Parathyroid adenoma (tissue), 2 donors: ENCODE results near the gene PARD3B.

Experiments
- H2AFZ ChIP-seq: fragments of 300-600 bp; sonication (generic); one replicate; pipeline ENCODE4 v1.7.0; 2017; ENCODE audit warnings: antibody characterized with exemption, mild to moderate bottlenecking
- H3K27ac ChIP-seq: fragments of 300-600 bp; sonication (generic); one replicate; pipeline ENCODE4 v1.7.0; 2017
- H3K27me3 ChIP-seq: fragments of 300-600 bp; sonication (generic); one replicate; pipeline ENCODE4 v1.7.0; 2017; ENCODE audit warnings: low read length; ENCODE audit not compliant: control insufficient read depth, insufficient read depth
- H3K36me3 ChIP-seq: fragments of 300-600 bp; sonication (generic); one replicate; pipeline ENCODE4 v1.7.0; 2017; ENCODE audit warnings: low read length; ENCODE audit not compliant: control insufficient read depth, insufficient read depth
- H3K4me1 ChIP-seq: fragments of 300-600 bp; sonication (generic); one replicate; pipeline ENCODE4 v1.7.0; 2017; ENCODE audit warnings: control low read depth
- H3K4me2 ChIP-seq: fragments of 300-600 bp; sonication (generic); one replicate; pipeline ENCODE4 v1.7.0; 2017; ENCODE audit warnings: low read length
- H3K4me3 ChIP-seq: fragments of 300-600 bp; sonication (generic); one replicate; pipeline ENCODE4 v1.7.0; 2017; ENCODE audit warnings: low read depth, low read length
- H3K79me2 ChIP-seq: fragments of 300-600 bp; sonication (generic); one replicate; pipeline ENCODE4 v1.7.0; 2017; ENCODE audit warnings: control low read depth
- H3K9ac ChIP-seq: fragments of 300-600 bp; sonication (generic); one replicate; pipeline ENCODE4 v1.7.0; 2017; ENCODE audit warnings: mild to moderate bottlenecking
- H3K9me3 ChIP-seq: fragments of 300-600 bp; sonication (generic); one replicate; pipeline ENCODE4 v1.7.0; 2017; ENCODE audit warnings: low read length; ENCODE audit not compliant: control insufficient read depth
- CTCF ChIP-seq: fragments of 300-600 bp; sonication (generic); IDR thresholded peaks from one replicate; pipeline ENCODE4 v1.7.0; 2017; ENCODE audit warnings: antibody characterized with exemption, mild to moderate bottlenecking
- donor health status: primary hyperparathyroidism.

The PARD3B gene

DNA sequence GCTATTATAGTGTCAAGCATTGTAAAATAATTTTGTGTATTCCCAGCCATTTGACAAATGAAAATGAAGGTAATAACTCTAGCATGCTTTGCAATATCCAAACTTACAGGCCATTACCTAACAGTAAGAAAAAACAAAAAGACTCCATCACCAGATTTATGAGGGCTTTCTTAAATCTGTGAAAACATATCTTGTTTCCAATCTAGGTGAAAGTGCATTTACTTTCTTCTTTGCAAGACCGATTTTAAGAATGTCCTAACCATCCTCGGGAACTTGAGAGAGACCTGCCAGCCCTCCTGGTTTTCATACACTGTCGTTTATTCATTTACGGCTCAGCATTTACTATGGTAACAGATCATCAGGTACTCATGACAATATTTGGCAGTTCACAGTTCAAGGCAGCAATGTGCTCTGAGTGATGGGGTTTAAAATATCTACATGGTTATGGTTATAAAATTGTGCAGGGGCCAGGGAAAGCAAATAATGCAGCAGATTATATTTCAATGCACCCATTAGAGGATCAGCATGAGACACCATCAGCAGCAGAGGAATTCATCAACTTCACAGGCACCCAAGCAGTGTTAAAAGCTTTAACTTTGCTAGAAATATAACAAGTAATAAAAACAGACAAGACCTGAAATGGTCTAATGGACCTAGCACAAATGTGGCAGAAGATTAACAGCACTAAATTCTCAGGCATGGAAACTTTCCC lies 34.4 kb upstream of the PARD3B start:
- Histone ChIP-seq H3K9ac (no peak overlapping the region), H3K27me3 (no peaks in the 10 kb centered on the region), H2AFZ (peak overlapping the region; percentile 67), H3K4me2 (peak overlapping the region; percentile 14), H3K36me3 (no peaks in the 10 kb centered on the region), H3K27ac (peak overlapping the region; percentile 45), H3K4me3 (no peak overlapping the region), H3K9me3 (no peaks in the 10 kb centered on the region), H3K4me1 (peaks cover 7% of the 10 kb centered on the region), H3K79me2 (no peaks in the 10 kb centered on the region)
- TF ChIP-seq CTCF, result no peak

DNA sequence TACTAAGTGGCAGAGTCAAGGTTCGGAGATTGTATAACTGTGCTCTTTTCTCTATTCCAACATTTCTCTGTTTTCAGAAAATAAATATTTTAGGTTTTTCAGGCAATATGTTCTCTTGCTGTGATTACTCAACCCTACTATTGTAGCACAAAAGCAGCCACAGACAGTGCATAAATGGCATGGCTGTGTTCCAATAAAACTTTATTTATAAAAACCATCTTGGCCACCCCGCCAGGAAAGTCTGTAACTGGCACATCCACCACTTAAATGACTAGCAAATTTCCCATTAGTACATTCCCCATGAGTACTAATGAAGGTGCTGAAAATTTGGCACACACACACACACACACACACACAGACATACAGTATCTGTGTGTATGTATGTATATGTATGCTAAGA lies 30.8 kb upstream of the PARD3B start:
- Histone ChIP-seq H3K9ac (no peak overlapping the region), H3K79me2 (no peaks in the 10 kb centered on the region), H3K27ac (no peak overlapping the region), H3K4me3 (no peak overlapping the region), H3K4me2 (no peak overlapping the region), H3K36me3 (no peaks in the 10 kb centered on the region), H3K9me3 (no peaks in the 10 kb centered on the region), H2AFZ (no peak overlapping the region), H3K4me1 (no peaks in the 10 kb centered on the region), H3K27me3 (no peaks in the 10 kb centered on the region)
- TF ChIP-seq CTCF, result no peak

DNA sequence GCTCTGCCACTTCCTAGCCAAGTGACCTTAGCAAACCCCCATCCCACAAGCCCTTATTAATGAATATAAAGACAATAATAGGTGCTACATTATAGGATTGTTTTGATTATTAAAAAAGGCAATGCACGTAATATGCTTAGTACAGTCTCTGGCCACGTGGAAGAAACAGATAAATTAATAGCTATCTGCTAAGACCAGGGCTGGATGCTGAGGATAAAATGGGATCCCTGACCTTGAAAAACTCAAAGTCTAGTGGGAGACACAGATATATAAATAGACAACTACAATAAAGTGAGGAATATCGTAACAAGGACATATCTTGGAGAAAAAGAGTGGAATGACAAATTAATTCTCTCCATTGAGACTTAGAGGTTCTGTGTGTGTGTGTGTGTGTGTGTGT lies 29.9 kb upstream of the PARD3B start:
- Histone ChIP-seq H3K4me3 (no peak overlapping the region), H3K9me3 (no peaks in the 10 kb centered on the region), H3K36me3 (no peaks in the 10 kb centered on the region), H3K27me3 (no peaks in the 10 kb centered on the region), H3K79me2 (no peaks in the 10 kb centered on the region), H3K27ac (no peak overlapping the region), H3K4me2 (no peak overlapping the region), H2AFZ (no peak overlapping the region), H3K9ac (no peak overlapping the region), H3K4me1 (no peaks in the 10 kb centered on the region)
- TF ChIP-seq CTCF, result no peak

DNA sequence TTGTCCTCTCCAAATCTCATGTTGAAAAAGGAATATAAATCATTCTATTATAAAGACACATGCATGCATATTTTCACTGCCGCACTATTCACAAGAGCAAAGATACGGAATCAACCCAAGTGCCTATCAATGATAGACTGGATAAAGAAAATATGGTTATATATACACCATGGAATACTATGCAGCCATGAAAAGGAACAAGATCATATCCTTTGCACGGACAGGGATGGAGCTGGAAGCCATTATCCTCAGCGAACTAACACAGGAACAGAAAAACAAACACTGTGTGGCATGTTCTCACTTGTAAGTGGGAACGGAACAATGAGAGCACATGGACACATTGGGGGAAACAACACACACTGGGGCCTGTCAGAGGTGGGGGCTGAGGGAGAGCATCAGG lies 28.1 kb upstream of the PARD3B start:
- no peak for TF ChIP-seq CTCF
- no peak overlapping the region for H3K27ac ChIP-seq
- H2AFZ ChIP-seq, result no peak overlapping the region
- no peak overlapping the region for H3K4me3 ChIP-seq
- H3K36me3 ChIP-seq, result no peaks in the 10 kb centered on the region
- H3K9ac ChIP-seq, result no peak overlapping the region
- H3K27me3 ChIP-seq, result no peaks in the 10 kb centered on the region
- H3K4me1 ChIP-seq, result no peaks in the 10 kb centered on the region
- H3K79me2 ChIP-seq, result no peaks in the 10 kb centered on the region
- H3K9me3 ChIP-seq, result no peaks in the 10 kb centered on the region
- H3K4me2 ChIP-seq, result no peak overlapping the region

DNA sequence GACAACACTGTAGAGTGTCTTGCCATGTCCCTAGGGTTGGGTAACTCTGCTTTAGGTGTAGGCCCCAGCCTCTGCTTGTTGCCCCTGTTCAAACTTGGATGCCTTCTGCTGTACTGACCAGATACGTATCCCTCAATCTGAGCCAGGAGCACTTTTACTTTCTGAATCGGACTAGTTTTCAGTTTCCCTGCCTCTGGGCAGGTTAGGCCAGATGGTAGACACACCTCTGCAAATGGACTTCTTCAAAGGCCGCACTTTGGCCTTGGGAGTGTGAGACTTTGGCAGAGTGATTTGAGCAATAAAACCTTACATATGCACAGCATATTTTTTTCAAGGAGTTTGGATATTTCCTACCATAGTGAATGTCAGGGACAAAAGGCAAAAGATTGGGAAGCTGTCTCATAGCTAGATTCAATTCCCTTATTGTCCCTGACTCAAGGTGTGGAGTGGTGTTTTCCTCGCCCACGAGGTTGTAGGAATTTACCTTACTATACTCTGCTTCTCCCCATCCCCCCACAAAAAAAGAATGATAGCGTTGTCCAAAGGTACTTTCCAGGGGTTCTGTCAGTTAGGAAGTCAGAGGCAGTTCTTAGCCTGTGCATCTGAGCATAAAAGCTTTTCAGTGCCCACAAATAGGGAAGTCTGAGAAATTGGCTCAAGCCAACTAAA lies 15.3 kb upstream of the PARD3B start:
- Histone ChIP-seq H3K9me3 (no peaks in the 10 kb centered on the region), H3K4me2 (no peak overlapping the region), H3K9ac (no peak overlapping the region), H2AFZ (no peak overlapping the region), H3K27me3 (no peaks in the 10 kb centered on the region), H3K4me3 (no peak overlapping the region), H3K4me1 (no peaks in the 10 kb centered on the region), H3K79me2 (no peaks in the 10 kb centered on the region), H3K27ac (no peak overlapping the region), H3K36me3 (no peaks in the 10 kb centered on the region)
- no peak for TF ChIP-seq CTCF
